Brain pericyte (primary cell): Measurements from ENCODE around the gene GSK3A.
"Not testable (repeated sequence)": the region's sequence is repeated elsewhere in the genome, so short reads cannot be mapped to it uniquely, and the experiment has no call there.

Experiments used
- DNase-seq: peaks from one replicate; pipeline ENCODE4 v3.0.0-alpha.2; 2012; ENCODE audit warnings: low read depth, low spot score

The GSK3A gene

GRCh38 chr19:42268704-42269477 is 26.5 kb upstream of the GSK3A start, which contains the start of gene CIC:
Gene CIC, plus strand, starts transcription at chr19:42269252. Its CDS starts 2,532 bp downstream, at chr19:42271784.
- DNase-seq, result peak; percentile 100

GRCh38 chr19:42268142-42268703 is 25.8 kb upstream of the GSK3A start:
- peak; percentile 98 for DNase-seq

- no peak for DNase-seq
Measured at GRCh38 chr19:42267644-42268141, 25.3 kb upstream of the GSK3A start.

- DNase-seq, result not testable (repeated sequence)
Measured at GRCh38 chr19:42266928-42267603, 24.7 kb upstream of the GSK3A start.

- not testable (repeated sequence) for DNase-seq
Measured at GRCh38 chr19:42266105-42266504, 23.7 kb upstream of the GSK3A start.

GRCh38 chr19:42261763-42262162 is 19.4 kb upstream of the GSK3A start:
- no peak for DNase-seq

- not testable (repeated sequence) for DNase-seq
Measured at GRCh38 chr19:42257842-42258241, 15.4 kb upstream of the GSK3A start.

- DNase-seq, result no peak
Measured at GRCh38 chr19:42255766-42256745, 13.7 kb upstream of the GSK3A start.

GRCh38 chr19:42254850-42255765 is 12.7 kb upstream of the GSK3A start, which contains the start of gene ERF:
Gene ERF, minus strand, starts transcription at chr19:42255128. Its CDS starts 129 bp downstream, at chr19:42254999.
- peak; percentile 65 for DNase-seq

- DNase-seq, result no peak
Measured at GRCh38 chr19:42254089-42254849, 11.9 kb upstream of the GSK3A start.

- no peak for DNase-seq
Measured at GRCh38 chr19:42253245-42254088, 11.1 kb upstream of the GSK3A start.

GRCh38 chr19:42252365-42253244 is 10.2 kb upstream of the GSK3A start:
- DNase-seq, result no peak

GRCh38 chr19:42251572-42252358 is 9.4 kb upstream of the GSK3A start:
- DNase-seq, result no peak

- no peak for DNase-seq
Measured at GRCh38 chr19:42250666-42251531, 8.5 kb upstream of the GSK3A start.

GRCh38 chr19:42250183-42250665 is 7.8 kb upstream of the GSK3A start:
- DNase-seq, result no peak
